T-helper 22 cell (primary cell): ENCODE measurements around the gene MATN3.

ENCODE experiments used
- DNase-seq: peaks from one replicate; pipeline ENCODE4 v3.0.0-alpha.2; 2020; ENCODE audit warnings: low read depth

Gene MATN3

GRCh38 chr2:20035955-20036666 lies 23.6 kb upstream of the MATN3 start:
- no peak for DNase-seq

GRCh38 chr2:20034821-20035220 lies 22.4 kb upstream of the MATN3 start:
- no peak for DNase-seq

GRCh38 chr2:20034218-20034617 lies 21.8 kb upstream of the MATN3 start:
- DNase-seq: no peak

GRCh38 chr2:20033322-20033721 lies 20.9 kb upstream of the MATN3 start:
- no peak for DNase-seq

- no peak for DNase-seq
Observed at GRCh38 chr2:20030224-20030623, 17.8 kb upstream of the MATN3 start.

- DNase-seq: no peak
Observed at GRCh38 chr2:20027705-20028434, 15.4 kb upstream of the MATN3 start.

- DNase-seq: no peak
Observed at GRCh38 chr2:20027260-20027677, 14.8 kb upstream of the MATN3 start.

GRCh38 chr2:20025065-20025786 lies 12.8 kb upstream of the MATN3 start:
- DNase-seq: no peak

- no peak for DNase-seq
Observed at GRCh38 chr2:20023688-20024087, 11.2 kb upstream of the MATN3 start.

GRCh38 chr2:20021405-20022009 lies 9.0 kb upstream of the MATN3 start:
- DNase-seq: no peak

- no peak for DNase-seq
Observed at GRCh38 chr2:20019747-20020146, 7.3 kb upstream of the MATN3 start.

GRCh38 chr2:20018601-20019152 lies 6.2 kb upstream of the MATN3 start:
- DNase-seq: no peak

- DNase-seq: no peak
Observed at GRCh38 chr2:20016346-20016745, 3.9 kb upstream of the MATN3 start.

GRCh38 chr2:20015482-20016083 lies 3.1 kb upstream of the MATN3 start:
- no peak for DNase-seq

GRCh38 chr2:20013126-20013849 lies 820 bp upstream of the MATN3 start:
- DNase-seq: no peak

GRCh38 chr2:20012032-20012281 lies 511 bp downstream of the MATN3 start:
- DNase-seq: no peak

GRCh38 chr2:20011276-20012031 lies 1.0 kb downstream of the MATN3 start:
- DNase-seq: no peak

- no peak for DNase-seq
Observed at GRCh38 chr2:20008703-20009102, 3.8 kb downstream of the MATN3 start.

GRCh38 chr2:20005891-20006470 lies 6.5 kb downstream of the MATN3 start:
- no peak for DNase-seq

- no peak for DNase-seq
Observed at GRCh38 chr2:20005067-20005627, 7.3 kb downstream of the MATN3 start.
